Retina (tissue), 1 donor: ENCODE measurements around the gene TBC1D3B.
"Not testable (repeated sequence)": the region's sequence is repeated elsewhere in the genome, so short reads cannot be mapped to it uniquely, and the experiment has no call there.

Experiments used
- DNase-seq: peaks from one replicate; pipeline ENCODE4 v3.0.0-alpha.2; 2016

Gene TBC1D3B

DNA sequence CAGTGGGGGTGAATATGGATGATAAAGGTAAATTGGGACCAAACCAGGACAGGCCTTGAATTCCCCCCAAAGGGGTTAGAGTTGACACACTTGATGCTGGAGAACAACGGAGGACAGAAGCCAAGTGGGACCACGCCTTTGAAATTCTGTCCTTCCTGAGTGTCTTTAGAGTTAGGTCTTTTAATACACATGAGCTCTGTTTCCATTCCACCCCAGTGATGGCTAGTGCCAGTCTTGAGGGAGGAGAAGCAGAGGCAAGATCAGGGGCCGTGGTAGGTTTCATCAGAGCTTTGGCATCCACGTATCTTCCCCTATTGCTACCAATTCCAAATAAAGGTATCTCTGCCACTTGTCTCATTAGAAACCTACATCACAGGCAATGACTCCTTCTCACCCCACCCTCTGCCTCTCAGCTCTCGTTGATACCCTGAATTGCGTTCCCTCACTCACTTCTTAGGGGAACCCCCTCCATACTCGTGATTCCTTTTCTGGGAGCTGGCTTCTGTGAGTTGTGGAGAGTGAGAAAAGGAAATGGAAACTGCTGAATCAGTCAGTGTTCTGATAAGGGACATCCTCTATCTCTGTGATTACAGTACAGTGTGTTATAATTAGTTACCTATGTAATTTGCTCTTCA lies 22.5 kb upstream of the TBC1D3B start:
- DNase-seq, result no peak

GRCh38 chr17:36197387-36197703 lies 20.9 kb upstream of the TBC1D3B start:
- DNase-seq, result no peak

DNA sequence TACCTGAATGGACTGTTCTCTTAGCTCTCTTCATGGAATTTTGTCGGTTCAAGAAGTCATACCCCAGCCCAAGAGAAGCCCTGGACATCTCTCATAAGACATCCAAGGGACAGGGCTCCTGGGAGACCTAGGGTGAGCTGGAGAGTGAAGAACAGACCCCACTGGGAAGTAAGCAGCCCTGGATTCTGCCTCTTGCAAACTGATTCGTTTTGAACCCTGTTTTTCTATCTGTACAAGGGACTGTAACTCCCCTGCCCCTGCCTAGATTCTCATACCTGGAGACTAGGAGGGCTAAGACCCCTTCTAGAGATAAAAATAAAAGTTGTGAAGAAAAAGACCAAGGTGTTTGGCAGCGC lies 19.7 kb upstream of the TBC1D3B start:
- DNase-seq, result no peak

DNA sequence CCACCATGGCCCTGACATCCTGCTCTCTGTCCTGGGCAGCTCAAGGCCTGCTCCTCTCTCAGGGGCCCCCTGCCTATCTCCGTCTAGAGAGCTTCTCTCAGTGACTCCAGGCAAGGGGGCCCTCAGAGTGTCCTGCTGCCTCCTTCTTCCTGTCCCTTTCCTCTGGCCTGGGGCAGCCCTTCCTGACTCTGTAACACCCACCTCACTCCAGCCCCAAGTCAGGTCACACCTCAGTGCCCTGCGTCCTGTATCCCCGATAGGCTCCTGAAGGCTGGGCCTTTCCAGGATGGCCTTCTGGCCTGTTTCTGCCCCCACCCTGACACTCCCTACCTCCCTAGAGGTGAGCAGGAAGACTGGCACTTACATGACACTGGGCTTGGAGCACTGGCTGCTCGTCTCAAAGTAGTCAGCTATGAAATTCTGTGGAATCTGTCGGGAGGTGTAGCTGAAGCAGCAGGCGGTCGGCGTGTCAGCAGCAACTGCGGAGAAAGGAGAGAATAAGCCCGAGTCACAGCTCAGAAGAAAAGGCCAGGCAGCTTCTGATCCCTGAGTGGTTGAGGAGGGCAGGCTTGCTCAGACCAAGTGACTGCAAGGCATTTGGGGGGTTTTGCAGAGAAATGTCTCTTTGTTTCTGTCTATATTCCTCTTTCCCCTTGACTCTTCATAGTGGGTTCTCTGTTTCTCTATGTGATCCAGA lies 19.1 kb upstream of the TBC1D3B start:
- no peak for DNase-seq

DNA sequence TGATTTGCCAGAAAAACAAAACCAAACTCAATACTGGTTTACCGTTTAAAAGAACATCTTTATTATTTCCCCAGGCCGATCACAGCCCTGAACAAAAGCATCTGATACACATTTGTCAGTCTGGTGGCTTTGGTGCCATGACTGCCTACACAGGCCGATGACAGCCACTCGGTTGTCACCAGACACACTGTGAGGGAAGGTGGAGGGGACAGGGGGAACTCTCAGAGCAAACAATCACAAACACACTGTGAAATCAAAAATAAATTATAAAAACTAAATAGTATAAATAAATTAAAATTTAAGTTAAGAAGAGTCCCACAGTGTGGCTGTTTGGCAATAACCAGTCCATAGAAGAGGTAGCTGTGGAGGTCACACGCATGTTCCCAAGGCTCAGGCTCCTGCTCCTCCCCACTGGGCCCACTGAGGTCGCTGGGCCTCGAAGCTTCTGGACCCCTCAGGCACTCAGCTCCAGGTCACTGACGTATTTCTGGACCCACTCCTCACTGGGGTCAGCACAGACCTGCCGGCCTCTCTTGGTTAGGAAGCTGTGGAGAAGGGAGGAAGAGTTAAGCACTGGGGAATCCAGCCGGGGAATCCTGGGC lies 18.5 kb upstream of the TBC1D3B start:
- not testable (repeated sequence) for DNase-seq

- DNase-seq, result not testable (repeated sequence)
These were observed 17.9 kb upstream of the TBC1D3B start for GRCh38 chr17:36194147-36194831.

DNA sequence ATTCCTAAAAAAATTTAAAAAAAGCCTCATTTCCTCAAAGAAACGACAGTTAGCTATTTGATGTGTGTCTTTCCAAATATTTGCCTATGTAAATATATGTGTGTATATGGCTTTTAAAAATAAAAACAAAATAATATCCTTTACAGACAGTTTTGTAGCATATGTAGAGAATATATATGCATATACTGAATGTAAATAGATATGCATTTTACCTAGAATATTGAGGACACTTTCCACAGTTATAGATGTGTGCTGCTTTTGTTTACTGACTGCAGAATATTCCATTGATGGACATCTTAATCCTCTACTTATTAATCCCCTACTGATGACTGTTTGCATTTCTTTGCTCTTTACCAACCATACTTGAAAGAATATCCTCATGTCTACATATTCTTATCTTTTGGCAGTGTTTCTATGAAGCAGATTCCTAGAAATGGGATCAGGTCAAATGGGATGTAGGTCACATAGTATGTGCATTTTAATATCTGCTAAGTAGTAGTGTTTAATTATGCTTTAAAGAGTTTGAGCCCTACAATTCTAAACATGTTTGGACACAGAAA lies 16.9 kb upstream of the TBC1D3B start:
- DNase-seq, result no peak

- DNase-seq, result not testable (repeated sequence)
These were observed 14.3 kb upstream of the TBC1D3B start for GRCh38 chr17:36190549-36191330.

DNA sequence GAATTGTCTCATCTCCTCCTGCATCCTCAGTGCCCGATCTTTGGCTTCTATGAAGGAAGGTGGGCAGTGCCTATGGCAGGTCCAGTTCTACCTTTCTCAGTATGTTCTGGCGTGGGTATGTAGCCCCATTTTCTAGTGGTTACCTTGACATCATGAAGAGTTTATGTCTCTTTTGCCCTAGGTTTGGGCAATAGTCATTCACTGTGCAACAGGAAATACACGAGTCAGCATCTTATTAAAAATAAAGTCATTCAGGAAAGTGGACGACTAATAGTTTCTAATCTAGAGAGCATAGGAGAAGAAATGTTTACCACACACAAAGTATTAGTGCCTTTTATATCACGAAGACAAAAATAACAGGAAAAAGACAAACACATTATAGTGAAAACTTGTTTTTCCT lies 13.6 kb upstream of the TBC1D3B start:
- DNase-seq, result not testable (repeated sequence)

DNA sequence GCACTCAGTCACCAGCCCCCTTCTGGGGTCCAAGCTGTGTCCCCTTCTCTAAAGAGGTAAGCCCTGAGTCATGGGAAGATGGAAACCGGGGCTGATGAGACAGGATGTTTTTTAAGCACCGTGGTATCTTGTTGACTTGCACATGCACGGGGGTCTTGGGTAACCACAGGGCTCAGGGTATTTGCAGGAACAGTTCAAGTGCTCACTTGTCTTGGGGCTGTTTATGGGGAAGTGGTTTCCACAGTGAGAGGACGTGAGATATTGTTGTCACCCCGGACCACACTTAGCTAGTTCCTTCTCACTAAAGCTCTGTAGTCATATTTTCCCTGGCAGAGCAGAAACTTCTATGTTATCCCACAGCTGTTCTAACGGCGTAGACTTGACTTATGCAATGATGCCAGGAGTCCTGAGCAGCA lies 12.5 kb upstream of the TBC1D3B start:
- DNase-seq, result no peak

- DNase-seq, result not testable (repeated sequence)
These were observed 11.7 kb upstream of the TBC1D3B start for GRCh38 chr17:36187943-36188665.

DNA sequence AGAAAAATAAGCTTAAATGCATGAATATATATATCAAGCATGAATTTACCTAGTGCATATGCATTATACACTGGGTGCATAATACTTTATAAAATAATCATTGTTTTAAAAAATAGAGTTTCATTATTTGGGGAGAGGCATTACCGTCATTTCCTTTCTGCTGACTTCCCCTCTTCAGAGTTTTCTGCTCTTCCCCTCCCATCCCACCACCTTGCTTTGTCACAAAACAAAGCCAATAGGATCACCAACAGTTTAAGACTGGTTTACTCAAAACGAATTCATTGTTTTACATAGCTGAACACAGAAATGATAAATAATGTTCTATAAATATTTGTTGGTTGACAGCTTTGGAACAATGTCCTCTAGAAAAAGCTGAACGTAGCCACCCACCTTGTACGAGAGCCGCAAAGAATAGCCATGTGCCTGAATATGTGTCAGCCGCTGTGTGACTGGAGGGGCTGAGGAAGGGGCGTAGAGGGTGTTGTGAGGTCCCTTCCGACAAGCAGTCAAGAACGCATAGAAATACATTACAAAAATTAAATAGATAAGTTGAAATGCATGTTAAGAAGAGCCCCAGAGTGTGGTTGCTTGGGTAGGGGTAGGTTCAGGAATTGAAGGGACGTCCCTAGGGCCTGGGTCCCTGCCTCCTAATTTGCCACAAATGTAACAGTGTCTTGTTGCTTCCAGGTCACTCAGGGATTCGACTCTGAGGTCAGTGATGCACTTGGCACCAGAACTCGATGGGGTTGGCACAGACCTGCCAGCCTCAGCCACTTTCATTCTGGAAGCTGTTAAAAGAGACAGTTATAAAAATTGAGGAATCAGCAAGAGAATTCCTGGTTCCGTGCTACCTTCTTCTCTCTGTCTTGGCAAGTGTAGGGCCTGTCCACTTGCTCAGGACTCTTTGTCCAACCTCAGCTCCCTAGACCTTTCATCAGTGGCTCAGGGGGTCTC lies 10.7 kb upstream of the TBC1D3B start:
- not testable (repeated sequence) for DNase-seq

DNA sequence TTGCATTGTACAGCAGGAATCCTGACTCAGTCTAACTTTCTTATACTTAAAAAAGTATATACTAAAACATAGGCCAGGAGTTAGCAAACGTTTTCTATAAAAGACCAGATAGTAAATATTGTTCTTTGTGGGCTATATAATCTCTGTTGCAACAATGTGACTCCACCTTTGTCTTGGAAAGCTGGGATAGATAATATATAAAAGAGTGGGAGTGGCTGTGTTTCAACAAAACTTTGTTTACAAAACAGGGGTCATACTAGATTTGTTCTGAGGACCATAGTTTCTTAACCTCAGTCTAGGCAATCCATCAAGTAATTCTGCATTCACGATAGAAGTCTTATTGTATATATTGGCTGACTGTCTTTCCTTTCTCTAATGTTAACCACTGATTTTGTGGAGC lies 9.0 kb upstream of the TBC1D3B start:
- no peak for DNase-seq

DNA sequence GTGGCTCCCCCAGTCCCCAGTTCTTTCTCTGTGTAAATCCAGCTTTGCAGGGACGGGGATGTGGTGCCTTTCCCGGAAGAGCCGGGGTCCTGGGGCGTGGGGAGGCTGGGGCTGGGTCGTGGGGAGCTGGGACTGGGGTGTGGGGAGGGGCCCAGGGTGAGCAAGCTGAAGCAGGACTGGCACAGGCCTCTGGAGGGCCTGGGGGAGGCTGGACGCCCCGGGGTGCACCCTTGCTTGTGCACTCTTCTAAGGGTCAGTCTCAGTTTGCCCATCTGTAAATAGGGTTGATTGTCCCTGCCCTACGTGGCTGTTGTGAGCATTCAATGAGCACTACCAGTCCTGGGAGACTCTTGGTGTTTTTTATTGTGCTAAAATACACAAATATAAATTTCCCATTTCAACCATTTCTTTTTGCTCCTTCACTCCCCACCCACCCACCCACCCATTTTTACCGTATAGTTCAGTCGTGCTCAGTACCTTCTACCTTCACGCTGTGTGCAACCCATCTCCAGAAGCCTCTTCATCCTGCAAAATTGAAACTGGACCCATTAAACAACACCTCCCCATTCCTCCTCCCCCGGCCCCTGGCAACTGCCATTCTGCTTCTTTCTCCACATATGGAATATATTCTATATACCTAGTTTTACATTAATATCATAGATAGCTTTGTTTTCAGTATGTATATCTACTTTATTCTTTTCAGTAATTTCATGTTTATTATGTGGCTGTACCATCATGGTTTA lies 7.8 kb upstream of the TBC1D3B start:
- DNase-seq, result no peak

- peak; percentile 82 for DNase-seq
These were observed 6.8 kb upstream of the TBC1D3B start for GRCh38 chr17:36183001-36183971.

GRCh38 chr17:36182176-36183000 lies 6.0 kb upstream of the TBC1D3B start:
- peak; percentile 82 for DNase-seq

GRCh38 chr17:36181446-36182175 lies 5.2 kb upstream of the TBC1D3B start:
- DNase-seq, result not testable (repeated sequence)
